Measurements from ENCODE around the gene TAAR1.

TAAR1 gene

DNA sequence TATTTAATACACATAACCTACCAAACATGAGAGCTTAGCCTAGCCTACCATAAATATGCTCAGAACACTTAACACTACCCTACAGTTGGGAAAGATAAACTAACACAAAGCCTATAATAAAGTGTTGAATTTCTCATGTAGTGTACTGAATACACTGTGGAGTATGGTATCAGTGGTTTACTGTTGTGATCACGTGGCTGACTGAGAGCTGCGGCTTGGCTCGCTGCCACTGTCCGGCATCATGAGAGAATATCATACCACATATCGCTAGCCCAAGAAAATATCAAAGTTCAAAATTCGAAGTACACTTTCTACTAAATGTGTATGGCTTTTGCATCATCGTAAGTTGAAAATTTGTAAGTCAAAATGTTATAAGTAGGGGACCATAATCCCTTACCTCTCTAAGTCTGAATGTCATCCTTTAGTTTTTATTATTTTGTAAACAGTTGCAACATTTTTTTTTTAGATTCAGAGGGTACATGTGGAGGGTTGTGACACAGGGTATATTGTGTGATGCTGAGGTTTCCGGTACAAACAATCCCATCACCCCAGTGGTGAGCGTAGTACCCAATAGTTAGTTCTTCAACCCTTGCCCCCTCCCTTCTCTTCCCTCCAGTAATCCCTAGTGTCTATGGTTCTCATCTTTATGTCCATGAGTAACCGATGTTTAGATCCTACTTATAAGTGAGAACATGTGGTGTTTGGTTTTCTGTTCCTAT, 14.6 kb upstream of the TAAR1 start:
- TF ChIP-seq, protein P1, sequence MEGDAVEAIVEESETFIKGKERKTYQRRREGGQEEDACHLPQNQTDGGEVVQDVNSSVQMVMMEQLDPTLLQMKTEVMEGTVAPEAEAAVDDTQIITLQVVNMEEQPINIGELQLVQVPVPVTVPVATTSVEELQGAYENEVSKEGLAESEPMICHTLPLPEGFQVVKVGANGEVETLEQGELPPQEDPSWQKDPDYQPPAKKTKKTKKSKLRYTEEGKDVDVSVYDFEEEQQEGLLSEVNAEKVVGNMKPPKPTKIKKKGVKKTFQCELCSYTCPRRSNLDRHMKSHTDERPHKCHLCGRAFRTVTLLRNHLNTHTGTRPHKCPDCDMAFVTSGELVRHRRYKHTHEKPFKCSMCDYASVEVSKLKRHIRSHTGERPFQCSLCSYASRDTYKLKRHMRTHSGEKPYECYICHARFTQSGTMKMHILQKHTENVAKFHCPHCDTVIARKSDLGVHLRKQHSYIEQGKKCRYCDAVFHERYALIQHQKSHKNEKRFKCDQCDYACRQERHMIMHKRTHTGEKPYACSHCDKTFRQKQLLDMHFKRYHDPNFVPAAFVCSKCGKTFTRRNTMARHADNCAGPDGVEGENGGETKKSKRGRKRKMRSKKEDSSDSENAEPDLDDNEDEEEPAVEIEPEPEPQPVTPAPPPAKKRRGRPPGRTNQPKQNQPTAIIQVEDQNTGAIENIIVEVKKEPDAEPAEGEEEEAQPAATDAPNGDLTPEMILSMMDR (IDR thresholded peaks at IDR 0.05): no peak

GRCh38 chr6:132671295-132671694, 12.3 kb upstream of the TAAR1 start:
- TF ChIP-seq, protein P1 (IDR thresholded peaks at IDR 0.05): no peak

GRCh38 chr6:132669690-132670291, 10.8 kb upstream of the TAAR1 start:
- TF ChIP-seq, protein P1 (IDR thresholded peaks at IDR 0.05): peak; percentile 52; the same call in 1 of the 2 replicates

- TF ChIP-seq, protein P1 (IDR thresholded peaks at IDR 0.05): no peak
Measured at GRCh38 chr6:132666118-132666517, 7.1 kb upstream of the TAAR1 start.

- TF ChIP-seq, protein P1 (IDR thresholded peaks at IDR 0.05): no peak
Measured at GRCh38 chr6:132664309-132665034, 5.5 kb upstream of the TAAR1 start.

- TF ChIP-seq, protein P1 (IDR thresholded peaks at IDR 0.05): no peak
Measured at GRCh38 chr6:132663661-132664060, 4.7 kb upstream of the TAAR1 start.

DNA sequence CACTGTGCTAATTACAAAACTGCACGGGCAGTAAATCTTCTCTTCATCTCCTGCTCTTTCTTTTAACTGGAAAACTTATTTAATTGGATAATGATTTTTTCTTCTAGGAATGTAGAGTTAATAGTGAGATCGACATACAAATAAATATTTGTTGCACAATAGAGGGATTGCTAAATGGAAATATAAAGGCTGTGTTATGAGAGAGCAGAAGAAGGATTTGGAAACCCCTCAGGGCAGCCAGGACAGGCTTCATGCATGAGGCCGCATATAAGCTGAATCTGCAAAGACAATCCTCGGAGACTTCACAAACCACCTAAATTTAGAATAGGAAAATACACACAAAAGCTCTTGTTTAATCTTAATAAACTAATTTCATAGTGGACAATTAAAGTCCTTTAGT, 2.9 kb upstream of the TAAR1 start:
- TF ChIP-seq, protein P1 (IDR thresholded peaks at IDR 0.05): no peak

All from LNCAP (cell line).